Body of pancreas (tissue), 4 donors: ENCODE measurements around the gene PRDM15. TPM values are rescaled to one million over a fixed set of nuclear protein-coding genes. Genes with fewer than 3 reads are reported as not detected.

Source experiments
- ATAC-seq: fragments of 150-250 bp; one replicate; pipeline ENCODE4 v1.9.1; 2016
- DNase-seq, 4 donors: peaks; one replicate each; pipeline ENCODE4 v3.0.0-alpha.2; 2019
- H3K27ac ChIP-seq, 4 donors: fragments of 200-600 bp; sonication (generic); 1 replicate in 3 of 4; 2 replicates in 1 of 4; pipeline versions ENCODE4 v1.5.1 to v1.6.1; 2016 to 2019; ENCODE audit warnings: mild to moderate bottlenecking in 1 of 4, mixed read lengths in 1 of 4, moderate library complexity in 1 of 4
- H3K27me3 ChIP-seq, 2 donors: fragments of 200-600 bp; sonication (generic); one replicate each; pipeline ENCODE4 v1.6.0; 2016; ENCODE audit warnings: mild to moderate bottlenecking in 1 of 2
- H3K36me3 ChIP-seq, 2 donors: fragments of 200-600 bp; sonication (generic); replicated peaks in 1 of 2; 2 replicates each; pipeline ENCODE4 v1.5.1; 2016; ENCODE audit warnings: low read depth in 2 of 2; ENCODE audit not compliant: insufficient read depth in 1 of 2
- H3K4me1 ChIP-seq: fragments of 200-600 bp; sonication (generic); one replicate; pipeline ENCODE4 v1.6.0; 2016
- H3K4me3 ChIP-seq, 2 donors: fragments of 200-600 bp; sonication (generic); 1 replicate in 1 of 2; 2 replicates in 1 of 2; pipeline ENCODE4 v1.5.1; 2016 to 2019
- H3K9me3 ChIP-seq, 3 donors: fragments of 200-600 bp; sonication (generic); 1 replicate in 2 of 3; 2 replicates in 1 of 3; pipeline ENCODE4 v1.5.1; 2016
- CTCF ChIP-seq, 7 experiments: fragments of 450-650 bp in 4 of 7; fragments of 200-600 bp in 3 of 7; sonication (generic) in 3 of 7; IDR thresholded peaks; one replicate each; pipeline ENCODE4 v1.5.1; 2016 to 2019; ENCODE audit warnings: antibody characterized with exemption in 7 of 7
- POLR2A ChIP-seq, 3 donors: fragments of 450-650 bp; IDR thresholded peaks; one replicate each; pipeline ENCODE4 v1.6.1; 2016; ENCODE audit warnings: antibody characterized with exemption in 3 of 3, mild to moderate bottlenecking in 2 of 3
- WGBS, 2 donors: methylation state at CpG; one replicate each; pipeline ENCODE4 v1.1.5; 2017; 5-methylcytosine and 5-hydroxymethylcytosine counted together
- intact Hi-C: fragments of 100-400 bp; cut with DNase I; formaldehyde crosslinking; loops from one replicate; pipeline ENCODE4 v1.15.1; 2023
- total RNA-seq, 2 donors: library from RNA; depleted of rRNA; stranded (reverse); fragments of >200 nt; gene quantifications; one replicate each; pipeline ENCODE4 v1.1.0, GENCODE V29; 2016

PRDM15 gene
- total RNA-seq, 2 donors from 2014 or later, result 3.1 to 6.9 TPM

- no peak overlapping the region for H3K27ac ChIP-seq
- TF ChIP-seq POLR2A (IDR thresholded peaks at IDR 0.05) (no peak), CTCF (IDR thresholded peaks at IDR 0.05) (no peak)
- H3K27me3 ChIP-seq, result no peaks in the 10 kb centered on the region
- intact Hi-C loops, result loop anchor here (10.0 kb wide), 1 partner anchor 64 kb away; the partner anchor contains the start of gene C2CD2
- WGBS, 2 donors, result 58 to 64% methylated on average over 5 of the region's 5 CpGs
- H3K4me3 ChIP-seq, result no peak overlapping the region
- no peak for ATAC-seq
- DNase-seq, result no peak
- H3K9me3 ChIP-seq, result no peaks in the 10 kb centered on the region
- H3K36me3 ChIP-seq, result peaks cover 0 to 2% of the 10 kb centered on the region in 2 donors
- H3K4me1 ChIP-seq, result peaks cover 6% of the 10 kb centered on the region
These were observed 12.0 kb upstream of the PRDM15 start for GRCh38 chr21:41891132-41891531.

GRCh38 chr21:41890355-41890754 is 11.2 kb upstream of the PRDM15 start:
- DNase-seq (no peak), ATAC-seq (no peak)
- H3K9me3 ChIP-seq, result no peaks in the 10 kb centered on the region
- H3K27me3 ChIP-seq, result no peaks in the 10 kb centered on the region
- H3K4me3 ChIP-seq, result no peak overlapping the region
- intact Hi-C loops, result loop anchor here (10.0 kb wide), 1 partner anchor 64 kb away; the partner anchor contains the start of gene C2CD2
- no peak overlapping the region for H3K27ac ChIP-seq
- no peak for TF ChIP-seq POLR2A (IDR thresholded peaks at IDR 0.05)
- TF ChIP-seq CTCF (IDR thresholded peaks at IDR 0.05), result no peak
- 72 to 74% methylated on average over 6 of the region's 6 CpGs for WGBS, 2 donors
- peaks cover 0 to 2% of the 10 kb centered on the region in 2 donors for H3K36me3 ChIP-seq
- peaks cover 6% of the 10 kb centered on the region for H3K4me1 ChIP-seq

GRCh38 chr21:41888749-41889376 is 9.7 kb upstream of the PRDM15 start:
- H3K27me3 ChIP-seq, result no peaks in the 10 kb centered on the region
- no peak for TF ChIP-seq POLR2A (IDR thresholded peaks at IDR 0.05)
- no peak overlapping the region for H3K27ac ChIP-seq
- WGBS, 2 donors, result 78 to 90% methylated on average over 7 to 13 of the region's 13 CpGs
- H3K36me3 ChIP-seq, result peaks cover 0 to 2% of the 10 kb centered on the region in 2 donors
- intact Hi-C loops, result no loop called here
- H3K9me3 ChIP-seq, result no peaks in the 10 kb centered on the region
- no peak overlapping the region for H3K4me3 ChIP-seq
- peaks cover 6% of the 10 kb centered on the region for H3K4me1 ChIP-seq
- DNase-seq (peak in 1 of 4 donors; percentile 44), ATAC-seq (no peak)

GRCh38 chr21:41887667-41888066 is 8.5 kb upstream of the PRDM15 start:
- peaks cover 6% of the 10 kb centered on the region for H3K4me1 ChIP-seq
- no peak for DNase-seq
- ATAC-seq, result no peak
- no peak overlapping the region for H3K4me3 ChIP-seq
- no peaks in the 10 kb centered on the region for H3K27me3 ChIP-seq
- TF ChIP-seq CTCF (IDR thresholded peaks at IDR 0.05) (no peak), POLR2A (IDR thresholded peaks at IDR 0.05) (no peak)
- intact Hi-C loops, result no loop called here
- peaks cover 0 to 2% of the 10 kb centered on the region in 2 donors for H3K36me3 ChIP-seq
- no peak overlapping the region for H3K27ac ChIP-seq
- H3K9me3 ChIP-seq, result no peaks in the 10 kb centered on the region
- 90 to 98% methylated on average over 5 of the region's 5 CpGs for WGBS, 2 donors

- intact Hi-C loops, result no loop called here
- Histone ChIP-seq H3K27ac (peak overlapping the region in 2 of 4 donors; percentile 13 to 28), H3K4me1 (peaks cover 6% of the 10 kb centered on the region), H3K9me3 (no peaks in the 10 kb centered on the region), H3K36me3 (peaks cover 0 to 2% of the 10 kb centered on the region in 2 donors), H3K4me3 (no peak overlapping the region), H3K27me3 (no peaks in the 10 kb centered on the region)
- no peak for TF ChIP-seq CTCF (IDR thresholded peaks at IDR 0.05)
- TF ChIP-seq POLR2A (IDR thresholded peaks at IDR 0.05), result no peak
- ATAC-seq (peak; percentile 51), DNase-seq (no peak)
- 44 to 51% methylated on average over 7 of the region's 7 CpGs for WGBS, 2 donors
These were observed 7.2 kb upstream of the PRDM15 start for GRCh38 chr21:41886328-41886727.
